HL-60 (cell line): ENCODE measurements around the gene DGCR8.

Experiments used
- DNase-seq, 2 experiments: peaks; one replicate each; pipeline ENCODE4 v3.0.0-alpha.2; 2010 to 2020; ENCODE audit warnings: low read depth in 1 of 2, low spot score in 1 of 2
- H3K27ac ChIP-seq: fragments of 250-450 bp; sonication (Bioruptor Pico); replicated peaks from 2 replicates; pipeline ENCODE4 v1.5.1; 2020; ENCODE audit warnings: mild to moderate bottlenecking, moderate library complexity
- H3K27me3 ChIP-seq: fragments of 250-450 bp; sonication (Bioruptor Pico); 2 replicates; pipeline ENCODE4 v1.5.1; 2021; ENCODE audit warnings: mild to moderate bottlenecking, moderate library complexity; ENCODE audit not compliant: insufficient read depth, poor library complexity, severe bottlenecking
- H3K4me3 ChIP-seq: replicated peaks from 2 replicates; pipeline ENCODE4 v1.5.1; 2011; ENCODE audit warnings: mild to moderate bottlenecking, control low read depth, low read length; ENCODE audit not compliant: insufficient read depth
- CTCF ChIP-seq: IDR thresholded peaks from one replicate; pipeline ENCODE4 v1.5.1; 2011; ENCODE audit warnings: low read length, control low read depth, inconsistent platforms; ENCODE audit not compliant: insufficient read depth
- GABPA ChIP-seq: IDR thresholded peaks from 2 replicates; pipeline ENCODE4 v1.6.1; 2012; ENCODE audit warnings: low read depth
- POLR2AphosphoS5 ChIP-seq: IDR thresholded peaks from 2 replicates; pipeline ENCODE4 v1.6.1; 2012; ENCODE audit warnings: low read depth
- REST ChIP-seq: IDR thresholded peaks from 2 replicates; pipeline ENCODE4 v1.6.1; 2012; ENCODE audit warnings: low read depth; ENCODE audit not compliant: insufficient replicate concordance
- SPI1 ChIP-seq: IDR thresholded peaks from 2 replicates; pipeline ENCODE4 v1.6.1; 2012; ENCODE audit warnings: low read depth, mild to moderate bottlenecking, borderline replicate concordance

DGCR8 gene

GRCh38 chr22:20093418-20094196, 13.6 kb downstream of the DGCR8 start:
- Histone ChIP-seq H3K27me3 (no peaks in the 10 kb centered on the region), H3K27ac (no peak overlapping the region), H3K4me3 (no peak overlapping the region)
- no peak for DNase-seq
- TF ChIP-seq POLR2AphosphoS5 (no peak), SPI1 (no peak), CTCF (no peak), REST (no peak), GABPA (no peak)

- DNase-seq, result no peak
- Histone ChIP-seq H3K4me3 (no peak overlapping the region), H3K27me3 (no peaks in the 10 kb centered on the region), H3K27ac (no peak overlapping the region)
- no peak for TF ChIP-seq GABPA
- TF ChIP-seq CTCF, result no peak
- TF ChIP-seq POLR2AphosphoS5, result no peak
Observed at GRCh38 chr22:20094197-20094807, 14.3 kb downstream of the DGCR8 start.

GRCh38 chr22:20095521-20095920, 15.5 kb downstream of the DGCR8 start:
- H3K4me3 ChIP-seq, result no peak overlapping the region
- no peak for DNase-seq
- H3K27me3 ChIP-seq, result no peaks in the 10 kb centered on the region
- H3K27ac ChIP-seq, result no peak overlapping the region
- TF ChIP-seq CTCF (no peak), REST (no peak), SPI1 (no peak), GABPA (no peak), POLR2AphosphoS5 (no peak)
